ENCODE measurements around the gene PFN3. TPM values are rescaled to one million over a fixed set of nuclear protein-coding genes. Genes with fewer than 3 reads are reported as not detected.
A peak's percentile ranks its signal among the peaks of the same experiment; 100 is the strongest.

Gene PFN3
- total and polyA plus RNA-seq, 8 donors: not detected

DNA sequence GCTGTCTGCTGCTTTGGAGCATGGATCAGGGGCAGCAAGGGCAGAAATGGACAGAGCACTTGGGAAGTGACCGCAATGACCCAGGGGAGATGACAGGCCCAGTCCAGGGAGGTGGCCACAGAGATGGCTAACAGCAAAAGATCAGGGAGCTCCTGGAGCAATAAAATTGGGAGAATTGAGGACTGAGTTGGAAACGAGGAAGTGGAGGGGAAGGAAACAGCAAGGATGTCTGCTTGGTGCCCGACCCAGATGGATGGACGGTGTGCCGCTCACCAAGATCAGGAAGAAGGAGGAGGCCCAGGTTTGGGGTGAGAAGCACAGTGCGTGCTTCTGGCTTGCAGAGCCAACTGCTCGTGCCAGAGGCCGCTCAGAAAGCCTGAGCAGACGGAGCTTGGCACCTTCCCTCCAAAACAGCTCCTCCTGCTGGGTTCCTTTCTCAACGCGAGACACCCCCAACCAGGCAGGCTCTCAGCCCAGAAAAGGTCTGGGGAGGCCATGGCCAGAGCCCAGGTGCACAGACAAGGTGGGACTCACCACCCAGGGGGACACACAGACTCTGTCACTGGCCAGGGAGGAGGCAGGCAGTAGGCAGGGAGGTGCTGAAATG is 17.9 kb downstream of the PFN3 start:
- peak; percentile 69 to 71 for DNase-seq
- intact Hi-C loops (cut with DNase I; ENCODE audit: low total_unique reads): no loop called here
- Histone ChIP-seq H3K27me3 (peaks cover 0 to 22% (median 3%) of the 10 kb centered on the region in 3 donors), H3K4me3 (no peak overlapping the region), H3K4me1 (peaks cover 9 to 20% (median 18%) of the 10 kb centered on the region in 4 donors), H3K27ac (no peak overlapping the region), H3K9me3 (no peaks in the 10 kb centered on the region), H3K36me3 (no peaks in the 10 kb centered on the region)
- TF ChIP-seq POLR2A (IDR thresholded peaks at IDR 0.05) (no peak), EP300 (IDR thresholded peaks at IDR 0.05) (no peak), POLR2AphosphoS5 (IDR thresholded peaks at IDR 0.05) (peak in 1 of 3 donors; percentile 23)
- TF ChIP-seq, protein P1, sequence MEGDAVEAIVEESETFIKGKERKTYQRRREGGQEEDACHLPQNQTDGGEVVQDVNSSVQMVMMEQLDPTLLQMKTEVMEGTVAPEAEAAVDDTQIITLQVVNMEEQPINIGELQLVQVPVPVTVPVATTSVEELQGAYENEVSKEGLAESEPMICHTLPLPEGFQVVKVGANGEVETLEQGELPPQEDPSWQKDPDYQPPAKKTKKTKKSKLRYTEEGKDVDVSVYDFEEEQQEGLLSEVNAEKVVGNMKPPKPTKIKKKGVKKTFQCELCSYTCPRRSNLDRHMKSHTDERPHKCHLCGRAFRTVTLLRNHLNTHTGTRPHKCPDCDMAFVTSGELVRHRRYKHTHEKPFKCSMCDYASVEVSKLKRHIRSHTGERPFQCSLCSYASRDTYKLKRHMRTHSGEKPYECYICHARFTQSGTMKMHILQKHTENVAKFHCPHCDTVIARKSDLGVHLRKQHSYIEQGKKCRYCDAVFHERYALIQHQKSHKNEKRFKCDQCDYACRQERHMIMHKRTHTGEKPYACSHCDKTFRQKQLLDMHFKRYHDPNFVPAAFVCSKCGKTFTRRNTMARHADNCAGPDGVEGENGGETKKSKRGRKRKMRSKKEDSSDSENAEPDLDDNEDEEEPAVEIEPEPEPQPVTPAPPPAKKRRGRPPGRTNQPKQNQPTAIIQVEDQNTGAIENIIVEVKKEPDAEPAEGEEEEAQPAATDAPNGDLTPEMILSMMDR (IDR thresholded peaks at IDR 0.05): peak in 5 of 7 experiments; percentile 14 to 54 (median 33)
- WGBS, 5 donors: 19 to 31% (median 26%) methylated on average over 11 of the region's 11 CpGs

DNA sequence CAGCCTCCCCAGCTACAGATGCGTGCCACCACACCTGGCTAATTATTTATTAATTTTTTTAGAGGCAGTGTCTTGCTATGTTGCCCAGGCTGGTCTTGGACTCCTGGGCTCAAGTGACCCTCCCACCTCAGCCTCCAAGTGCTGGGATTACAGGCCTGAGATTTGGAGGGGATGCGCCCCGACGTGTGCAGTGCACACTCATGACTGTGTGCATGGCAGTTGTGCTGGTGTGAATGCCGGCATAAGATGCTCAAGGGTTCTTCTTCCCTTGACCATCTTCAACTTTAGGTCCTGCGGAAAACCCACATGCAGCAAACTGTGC is 19.7 kb downstream of the PFN3 start:
- Histone ChIP-seq H3K27ac (no peak overlapping the region), H3K9me3 (no peaks in the 10 kb centered on the region), H3K4me1 (peaks cover 9 to 20% (median 18%) of the 10 kb centered on the region in 4 donors), H3K4me3 (no peak overlapping the region), H3K27me3 (peaks cover 0 to 17% (median 0%) of the 10 kb centered on the region in 3 donors), H3K36me3 (no peaks in the 10 kb centered on the region)
- no peak for DNase-seq
- intact Hi-C loops (cut with DNase I; ENCODE audit: low total_unique reads): no loop called here
- TF ChIP-seq, protein P1 (IDR thresholded peaks at IDR 0.05): no peak
- TF ChIP-seq EP300 (IDR thresholded peaks at IDR 0.05): no peak
- TF ChIP-seq POLR2A (IDR thresholded peaks at IDR 0.05): no peak
- TF ChIP-seq POLR2AphosphoS5 (IDR thresholded peaks at IDR 0.05): no peak
- WGBS, 5 donors: 86 to 97% (median 92%) methylated on average over 6 of the region's 6 CpGs

DNA sequence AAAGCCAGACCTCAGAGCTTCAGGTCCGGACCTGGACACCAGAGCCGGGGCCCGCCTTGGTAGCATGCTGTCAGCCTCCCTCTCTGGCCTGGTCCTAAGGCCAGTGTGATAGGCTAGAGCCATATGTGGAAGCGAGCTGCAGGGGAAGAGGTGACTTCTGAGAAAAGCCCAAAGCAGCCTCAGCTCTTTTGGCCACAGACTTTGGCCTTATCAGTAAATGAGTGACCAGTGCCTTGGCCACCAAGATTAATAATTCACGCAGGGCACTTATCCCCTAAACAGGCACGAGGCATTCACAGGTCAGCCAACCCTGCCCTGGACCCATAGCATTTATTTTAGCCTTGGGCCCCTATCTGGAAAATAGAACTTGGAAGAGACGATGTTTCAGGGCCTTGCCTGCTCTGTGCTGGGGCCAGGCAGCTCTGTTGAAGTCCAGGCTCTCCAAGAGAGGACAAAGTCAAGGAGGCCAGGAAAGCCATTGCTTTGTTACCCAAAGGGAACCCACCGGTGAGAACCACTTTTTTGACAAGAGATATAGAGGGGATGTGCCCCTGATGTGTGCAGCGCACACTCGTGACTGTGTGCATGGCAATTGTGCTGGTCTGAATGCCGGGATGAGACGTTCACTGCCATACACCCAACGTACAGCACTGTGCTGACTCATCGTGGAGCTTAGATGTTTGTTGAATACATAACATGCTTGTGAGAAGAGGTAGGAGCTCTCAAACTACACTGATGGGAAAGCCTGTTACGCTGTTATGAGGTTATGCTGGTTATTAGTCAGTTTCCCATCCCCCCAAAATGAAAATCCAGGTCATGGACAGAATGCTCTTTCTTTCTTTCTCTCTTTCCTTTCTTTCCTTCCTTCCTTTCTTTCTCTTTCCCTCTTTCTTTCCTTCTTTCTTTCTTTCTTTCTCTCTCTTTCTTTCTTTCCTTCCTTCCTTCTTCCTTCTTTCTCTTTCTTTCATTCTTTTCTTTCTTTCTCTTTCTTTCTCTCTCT is 21.3 kb downstream of the PFN3 start:
- Histone ChIP-seq H3K27me3 (peaks cover 0 to 5% (median 0%) of the 10 kb centered on the region in 3 donors), H3K4me3 (no peak overlapping the region), H3K4me1 (peaks cover 9 to 20% (median 18%) of the 10 kb centered on the region in 4 donors), H3K36me3 (no peaks in the 10 kb centered on the region), H3K27ac (peak overlapping the region in 1 of 5 donors; percentile 15), H3K9me3 (no peaks in the 10 kb centered on the region)
- intact Hi-C loops (cut with DNase I; ENCODE audit: low total_unique reads): loop anchor here (10.0 kb wide), 1 partner anchor 54 kb away; no protein-coding TSS in a partner anchor
- no peak for DNase-seq
- TF ChIP-seq, protein P1 (IDR thresholded peaks at IDR 0.05): no peak
- TF ChIP-seq POLR2A (IDR thresholded peaks at IDR 0.05): no peak
- no peak for TF ChIP-seq POLR2AphosphoS5 (IDR thresholded peaks at IDR 0.05)
- no peak for TF ChIP-seq EP300 (IDR thresholded peaks at IDR 0.05)
- 56 to 65% (median 59%) methylated on average over 15 of the region's 15 CpGs for WGBS, 5 donors

Data from stomach (tissue), 9 donors.